NCI-H1436 (cell line): Measurements from ENCODE around the gene TOM1.
A peak's percentile ranks its signal among the peaks of the same experiment; 100 is the strongest.
"Not testable (repeated sequence)": the region's sequence is repeated elsewhere in the genome, so short reads cannot be mapped to it uniquely, and the experiment has no call there.

Experiments
- DNase-seq: peaks from one replicate; lab custom pipeline; 2025; lab: John Stamatoyannopoulos, UW

Gene TOM1

DNA sequence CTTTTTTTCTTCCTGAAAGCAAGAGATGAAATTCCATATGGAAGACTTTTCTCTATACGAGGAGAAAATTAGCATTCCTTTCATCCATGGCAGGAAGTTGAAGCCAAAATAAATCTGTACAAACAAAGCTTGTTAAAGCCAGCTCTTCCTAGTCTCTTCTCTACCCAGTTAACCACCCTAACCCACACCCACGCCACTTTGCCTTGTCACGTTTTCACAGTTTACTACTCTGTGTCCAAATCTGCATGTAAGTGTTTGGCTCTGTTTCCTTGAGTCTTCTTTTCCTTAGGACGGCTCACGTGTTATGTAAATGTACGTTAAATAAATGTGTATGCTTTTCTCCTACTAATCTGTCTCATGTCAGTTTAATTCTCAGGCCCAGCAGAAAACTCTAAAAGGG is 74.1 kb downstream of the TOM1 start:
- DNase-seq: no peak

DNA sequence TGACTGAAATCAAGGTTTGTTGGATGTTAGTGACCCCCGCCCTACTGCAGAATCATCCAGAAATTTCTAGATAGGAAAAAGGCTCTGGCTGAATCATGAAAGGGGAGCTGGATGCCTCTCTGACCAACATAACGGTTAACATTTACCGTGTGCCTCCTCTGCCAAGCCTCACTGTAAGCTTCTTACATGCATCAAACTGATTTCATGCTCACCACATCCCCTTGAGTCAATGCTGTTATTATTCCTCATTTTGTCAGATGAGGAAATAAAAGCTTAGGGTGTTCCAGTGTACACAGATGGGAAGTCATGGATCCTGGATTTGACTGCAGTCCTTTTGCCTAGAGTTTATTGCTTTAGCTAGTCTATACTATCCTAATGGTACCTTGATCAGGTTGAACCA is 75.3 kb downstream of the TOM1 start:
- no peak for DNase-seq

DNA sequence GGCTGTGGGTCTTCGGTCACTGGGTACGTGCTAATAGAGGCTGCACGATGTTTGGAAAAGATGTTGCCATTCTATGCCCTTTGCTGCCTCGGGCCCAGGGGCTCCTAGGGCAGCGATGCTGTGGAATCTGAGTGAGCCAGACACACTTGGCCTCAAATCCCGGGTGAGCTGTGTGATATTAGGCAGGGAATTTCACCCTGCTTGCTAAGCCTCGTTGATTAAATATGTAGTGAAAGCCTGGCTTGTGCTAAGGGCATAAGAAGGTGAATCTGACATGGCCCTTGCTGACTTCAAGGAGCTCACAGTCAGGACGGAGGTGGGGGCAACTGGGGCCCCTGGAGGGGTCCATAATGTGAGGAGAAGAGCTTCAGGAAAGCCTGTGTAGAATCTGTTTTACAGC is 75.8 kb downstream of the TOM1 start:
- no peak for DNase-seq

DNA sequence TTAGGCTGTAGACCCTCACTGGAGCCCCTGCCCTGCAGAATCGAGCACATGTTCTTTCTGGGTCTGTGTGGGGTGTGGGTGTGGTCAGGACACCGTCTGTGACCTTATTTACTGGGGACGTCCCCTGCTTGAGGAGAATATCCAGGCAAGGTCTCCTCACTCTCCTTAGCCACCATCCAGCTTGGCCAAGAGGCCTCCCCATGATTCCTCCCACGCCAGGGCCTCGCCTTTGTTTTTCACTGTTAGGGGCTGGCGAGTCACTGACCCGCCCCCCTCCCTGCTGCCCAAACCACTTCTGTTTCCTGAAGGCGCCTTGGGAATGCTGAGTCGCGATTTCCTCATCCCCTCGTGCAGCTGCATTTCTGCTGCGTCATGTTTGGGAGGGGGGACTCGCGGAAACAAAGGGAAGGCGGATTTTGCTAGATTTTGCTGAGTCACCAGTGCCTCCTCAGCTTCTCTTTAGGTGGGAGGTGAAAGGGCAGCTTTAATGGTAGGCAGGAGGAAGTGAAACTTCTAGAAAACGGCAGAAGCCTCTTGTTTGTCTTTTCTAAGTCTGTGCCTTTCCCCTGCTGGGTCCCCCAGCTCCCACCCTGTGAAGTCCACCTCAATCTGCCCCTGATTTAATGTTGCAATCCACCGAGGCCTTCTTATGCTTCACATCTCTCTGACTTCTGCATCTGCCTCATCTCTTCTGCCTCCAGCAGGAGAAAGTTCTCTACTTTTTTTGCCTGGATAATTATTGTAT is 77.2 kb downstream of the TOM1 start:
- DNase-seq: peak; percentile 93

DNA sequence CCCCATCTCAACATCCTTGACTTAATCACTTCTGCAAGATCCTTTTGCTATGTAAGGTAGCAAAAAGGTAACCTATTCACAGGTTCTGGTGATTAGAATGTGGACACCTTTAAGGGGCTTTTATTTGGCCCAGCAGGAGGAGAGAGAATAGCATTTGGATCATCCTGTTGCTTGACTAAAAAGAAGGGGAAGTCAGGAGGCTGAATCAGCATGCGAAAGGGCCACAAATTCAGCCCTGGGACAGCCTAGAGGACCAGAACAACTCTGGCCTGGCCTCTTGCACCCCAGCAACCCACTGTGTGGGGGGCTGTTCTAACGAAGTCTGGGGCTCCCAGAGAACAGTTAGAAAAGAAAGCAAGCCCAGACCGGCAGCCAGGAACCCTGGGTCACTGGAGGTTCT is 78.0 kb downstream of the TOM1 start:
- no peak for DNase-seq

DNA sequence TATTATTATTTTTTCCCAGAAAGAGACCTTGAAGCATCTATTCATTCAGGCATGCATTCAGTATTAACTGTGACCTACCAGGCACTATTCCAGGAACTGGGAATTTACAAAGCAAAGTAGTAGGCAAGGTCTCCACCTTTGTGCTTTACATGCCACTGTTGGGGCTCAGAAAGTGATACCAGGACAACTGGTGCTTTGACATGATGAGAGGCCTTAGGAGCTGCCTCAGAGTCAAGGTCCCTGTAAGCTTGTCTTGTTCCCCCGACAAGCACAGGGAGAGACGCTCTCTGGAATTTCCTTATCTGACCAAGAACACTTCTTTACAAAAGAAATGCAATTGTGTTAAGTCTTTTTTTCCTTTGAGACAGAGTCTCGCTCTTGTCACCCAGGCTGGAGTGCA is 78.9 kb downstream of the TOM1 start:
- DNase-seq: no peak

DNA sequence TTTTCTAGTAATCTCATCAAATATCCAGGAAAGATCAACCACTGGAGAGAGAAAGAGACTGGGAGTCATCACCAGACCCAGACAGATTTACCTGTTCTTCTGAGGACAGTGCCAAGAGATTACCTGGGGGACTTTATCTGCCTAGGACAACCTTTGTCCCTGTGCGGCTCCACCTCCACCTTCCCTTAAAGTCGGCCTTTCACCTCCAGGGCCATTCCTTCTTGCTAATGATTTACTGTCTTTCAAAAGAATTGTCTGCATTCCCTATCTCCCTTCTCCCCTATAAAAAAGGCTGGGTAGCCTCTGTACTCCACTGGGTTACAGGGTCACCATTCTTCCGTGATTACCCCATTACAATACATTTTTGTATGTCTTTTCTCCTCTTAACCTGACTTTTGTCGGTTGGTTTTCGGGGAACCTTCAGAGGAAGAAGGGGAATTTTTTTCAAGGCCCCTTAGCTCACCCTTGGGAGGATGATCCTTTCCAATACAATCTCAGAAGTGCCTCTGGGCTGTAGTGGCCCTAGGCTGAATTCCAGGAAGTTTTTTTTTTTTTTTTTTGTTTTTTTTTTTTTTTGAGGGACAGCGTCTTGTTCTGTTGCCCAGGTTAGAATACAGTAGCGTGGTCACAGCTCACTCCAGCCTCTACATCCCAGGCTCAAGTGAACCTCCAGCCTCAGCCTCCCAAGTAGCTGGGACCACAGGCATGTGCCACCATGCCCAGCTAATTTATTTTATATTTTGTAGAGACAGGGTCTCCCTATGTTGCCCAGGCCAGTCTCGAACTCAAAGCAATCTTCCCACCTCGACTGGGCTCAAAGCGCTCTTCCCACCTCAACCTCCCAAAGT is 79.7 kb downstream of the TOM1 start:
- no peak for DNase-seq

DNA sequence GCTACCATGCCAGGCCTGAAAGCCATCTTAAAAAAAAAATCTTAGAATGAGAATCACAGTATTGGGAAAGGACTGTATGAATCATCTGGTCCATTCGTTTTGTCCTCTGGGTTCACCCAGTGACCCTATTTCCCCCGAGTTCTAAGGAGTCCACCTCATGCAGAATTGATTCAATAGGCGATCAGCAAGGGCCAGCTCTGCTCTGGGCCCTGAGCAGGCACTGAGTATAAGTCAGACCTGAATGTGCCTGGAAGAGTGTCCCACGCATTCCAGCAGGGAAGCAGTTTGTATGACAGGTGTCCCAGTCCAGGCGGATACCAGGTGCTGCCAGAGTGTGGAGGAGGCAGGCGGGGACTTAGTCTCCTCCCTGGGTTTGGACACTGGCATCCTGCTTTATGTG is 80.3 kb downstream of the TOM1 start:
- DNase-seq: no peak

DNA sequence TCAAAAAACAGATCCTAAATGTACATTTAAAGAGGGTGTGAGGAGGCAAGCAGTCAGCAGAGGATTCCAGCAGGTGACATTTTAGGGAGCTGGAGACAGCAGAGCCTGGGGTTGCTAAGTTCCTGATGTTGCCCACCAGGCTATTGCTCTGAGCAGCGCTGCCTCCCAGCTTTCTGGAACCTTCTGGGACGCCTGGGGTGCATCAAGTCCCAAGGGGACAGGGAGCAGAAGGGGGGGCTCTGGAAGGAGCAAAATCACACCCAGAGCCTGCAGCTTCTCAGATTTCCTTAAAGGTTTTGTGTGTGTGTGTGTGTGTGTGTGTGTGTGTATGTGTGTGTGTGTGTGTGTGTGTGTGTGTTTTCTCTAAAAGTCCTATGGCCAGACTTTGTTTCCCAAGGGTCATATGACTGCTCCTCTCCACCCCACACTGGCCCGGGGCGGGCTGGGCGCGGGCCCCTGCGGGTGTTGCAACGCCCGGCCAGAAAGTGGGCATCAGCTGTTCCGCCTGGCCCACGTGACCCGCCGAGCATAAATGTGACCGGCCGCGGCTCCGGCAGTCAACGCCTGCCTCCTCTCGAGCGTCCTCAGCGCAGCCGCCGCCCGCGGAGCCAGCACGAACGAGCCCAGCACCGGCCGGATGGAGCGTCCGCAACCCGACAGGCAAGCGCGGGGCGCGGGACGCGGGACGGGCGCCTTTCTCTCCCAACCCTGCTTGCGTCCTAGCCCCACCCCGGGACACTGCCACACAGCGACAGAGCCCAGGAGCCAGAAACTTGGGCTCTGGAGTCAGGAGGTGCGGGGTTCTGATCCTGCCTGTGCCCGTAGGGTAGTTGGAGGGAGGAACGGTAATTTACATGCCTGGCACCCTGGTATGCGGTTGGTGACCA is 81.1 kb downstream of the TOM1 start, which contains the start of gene HMOX1:
TSS of gene HMOX1 (plus strand) at position 560 of the 887 bp plus-strand sequence. CDS start at position 638, 78 bp downstream.
- DNase-seq: peak; percentile 55

DNA sequence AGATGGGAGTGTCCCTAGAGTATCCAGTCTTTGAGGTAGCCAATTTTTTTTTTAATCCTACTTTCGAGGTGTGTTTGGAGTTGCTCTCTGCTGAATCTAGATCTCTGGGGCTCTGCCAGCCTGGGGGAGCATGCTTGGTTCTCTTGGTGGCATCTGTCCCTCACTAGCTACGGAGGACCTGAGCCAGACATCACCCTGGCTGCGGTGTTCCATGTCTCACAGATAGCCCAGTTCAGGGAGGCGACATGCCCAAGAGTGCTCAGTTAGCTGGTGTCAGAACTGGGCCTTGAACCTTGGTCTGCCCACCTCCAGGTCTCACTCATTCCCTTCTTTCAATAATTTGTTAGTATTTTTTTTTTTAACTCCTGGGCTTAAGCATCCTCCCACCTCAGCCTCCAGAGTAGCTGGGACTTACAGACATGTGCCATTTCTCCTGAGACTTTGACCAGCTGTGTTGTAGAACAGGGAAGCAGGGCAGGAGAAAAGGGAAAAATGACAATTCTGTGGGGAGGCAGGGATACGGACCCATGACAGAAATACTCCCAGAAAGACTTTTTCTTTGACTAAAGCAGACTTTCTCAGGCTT is 81.8 kb downstream of the TOM1 start:
- DNase-seq: no peak

DNA sequence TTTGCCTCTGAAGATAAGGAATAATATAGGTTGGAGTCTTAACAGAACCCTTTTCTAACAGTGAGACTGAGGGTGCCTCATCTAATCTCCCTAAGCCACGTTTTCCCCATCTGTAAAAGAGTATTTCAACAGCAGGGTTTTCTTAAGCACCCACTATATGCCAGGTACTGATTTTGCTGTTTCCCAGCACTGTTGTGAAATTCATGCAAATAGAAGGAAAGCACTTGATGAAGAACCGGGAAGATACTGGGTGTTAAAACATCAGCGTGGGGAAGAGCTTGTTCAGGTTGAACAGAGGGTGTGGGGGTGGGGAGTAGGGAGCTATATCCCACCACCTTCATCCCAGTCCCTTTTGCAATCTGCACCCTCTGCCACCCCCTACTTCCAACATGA is 84.0 kb downstream of the TOM1 start:
- no peak for DNase-seq

DNA sequence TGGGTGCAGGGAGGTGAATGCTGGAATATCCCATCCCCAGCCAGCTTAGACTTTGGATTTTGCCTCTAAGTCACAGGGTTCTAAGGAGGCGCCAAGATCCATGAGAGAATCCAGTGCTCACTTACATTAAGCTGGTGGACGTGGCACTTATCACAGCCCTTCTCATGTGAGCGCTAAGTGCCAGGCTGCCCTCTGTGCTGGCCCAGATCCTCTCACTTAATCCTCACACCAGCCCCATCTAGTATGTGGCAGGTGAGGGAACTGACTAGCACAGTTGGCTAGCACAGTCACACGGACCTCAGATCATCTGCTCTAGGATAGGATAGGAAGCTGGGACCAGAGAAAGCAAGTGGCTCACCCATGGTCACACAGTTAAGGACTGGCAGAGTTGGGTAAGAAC is 84.8 kb downstream of the TOM1 start:
- DNase-seq: no peak

DNA sequence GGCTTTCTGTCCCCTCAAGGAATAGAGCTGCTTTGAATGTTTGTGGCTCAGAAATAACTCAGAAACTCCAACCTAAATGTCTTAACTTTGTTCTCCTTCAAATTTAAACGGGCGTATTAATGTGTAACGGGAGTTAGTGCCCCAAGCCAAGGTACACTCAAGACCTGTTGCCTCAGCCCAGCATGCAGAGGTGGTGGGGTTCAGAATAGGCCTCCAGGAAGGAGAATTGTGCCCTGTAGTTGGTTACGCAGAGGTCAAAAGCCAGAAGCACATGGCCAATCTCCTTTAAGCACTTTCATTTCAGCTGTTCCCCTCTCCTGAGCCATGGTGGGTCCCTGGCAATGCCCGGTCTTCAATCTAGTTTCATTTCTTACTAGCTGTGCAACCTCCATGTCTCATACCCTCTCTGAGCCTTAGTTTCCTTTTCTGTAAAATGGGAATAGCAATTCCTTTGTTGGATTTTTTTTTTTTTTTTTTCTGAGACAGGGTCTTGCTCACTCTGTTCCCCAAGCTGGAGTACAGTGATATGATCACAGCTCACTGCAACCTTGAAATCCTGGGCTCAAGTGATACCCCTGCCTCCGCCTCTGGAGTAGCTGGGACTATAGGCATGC is 85.4 kb downstream of the TOM1 start:
- DNase-seq: no peak

DNA sequence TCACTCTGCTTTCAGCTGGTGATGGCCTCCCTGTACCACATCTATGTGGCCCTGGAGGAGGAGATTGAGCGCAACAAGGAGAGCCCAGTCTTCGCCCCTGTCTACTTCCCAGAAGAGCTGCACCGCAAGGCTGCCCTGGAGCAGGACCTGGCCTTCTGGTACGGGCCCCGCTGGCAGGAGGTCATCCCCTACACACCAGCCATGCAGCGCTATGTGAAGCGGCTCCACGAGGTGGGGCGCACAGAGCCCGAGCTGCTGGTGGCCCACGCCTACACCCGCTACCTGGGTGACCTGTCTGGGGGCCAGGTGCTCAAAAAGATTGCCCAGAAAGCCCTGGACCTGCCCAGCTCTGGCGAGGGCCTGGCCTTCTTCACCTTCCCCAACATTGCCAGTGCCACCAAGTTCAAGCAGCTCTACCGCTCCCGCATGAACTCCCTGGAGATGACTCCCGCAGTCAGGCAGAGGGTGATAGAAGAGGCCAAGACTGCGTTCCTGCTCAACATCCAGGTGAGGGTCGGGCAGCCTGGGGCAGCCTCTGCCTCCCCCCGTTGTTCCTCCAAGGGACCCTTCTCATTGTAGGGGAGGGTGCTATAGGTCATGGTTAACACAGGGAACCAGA is 87.1 kb downstream of the TOM1 start:
- no peak for DNase-seq

DNA sequence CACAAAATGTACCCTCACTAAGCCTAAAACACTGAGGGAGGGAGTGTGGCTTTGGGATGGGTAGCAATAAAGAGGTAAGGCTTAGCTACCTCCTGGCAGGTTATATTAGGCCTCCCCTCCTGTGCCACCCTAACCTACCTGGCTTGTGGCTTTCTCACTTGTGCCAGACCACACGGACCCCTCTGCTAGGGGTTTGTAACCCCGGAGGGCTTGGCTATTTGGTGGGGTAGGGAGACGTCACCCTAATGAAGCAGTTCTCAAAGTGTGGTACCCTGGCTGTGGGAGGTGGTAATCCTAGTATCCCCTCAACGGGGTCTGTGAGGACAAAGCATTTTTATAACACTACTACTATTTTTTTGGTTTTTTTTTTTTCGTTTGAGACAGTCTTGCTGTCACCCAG is 91.2 kb downstream of the TOM1 start:
- DNase-seq: no peak

DNA sequence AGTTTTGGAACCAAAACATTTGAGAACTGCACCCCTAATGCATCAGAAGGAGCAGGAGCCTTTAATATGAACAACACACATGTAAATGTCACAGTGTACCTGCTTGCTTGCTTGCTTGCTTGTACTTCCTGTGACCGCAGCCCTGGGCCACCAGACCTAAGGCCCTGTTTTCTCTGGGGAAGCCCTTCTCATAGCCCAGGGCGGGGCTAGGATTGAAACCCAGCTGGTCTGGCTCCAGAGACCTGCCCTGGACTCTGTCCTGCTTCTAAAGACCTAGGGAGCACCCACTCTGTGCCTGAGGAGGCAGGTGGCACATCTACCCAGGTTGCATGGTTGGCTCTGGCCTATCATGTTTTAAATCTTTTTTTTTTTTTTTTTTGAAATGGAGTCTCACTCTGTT is 92.7 kb downstream of the TOM1 start:
- DNase-seq: no peak

DNA sequence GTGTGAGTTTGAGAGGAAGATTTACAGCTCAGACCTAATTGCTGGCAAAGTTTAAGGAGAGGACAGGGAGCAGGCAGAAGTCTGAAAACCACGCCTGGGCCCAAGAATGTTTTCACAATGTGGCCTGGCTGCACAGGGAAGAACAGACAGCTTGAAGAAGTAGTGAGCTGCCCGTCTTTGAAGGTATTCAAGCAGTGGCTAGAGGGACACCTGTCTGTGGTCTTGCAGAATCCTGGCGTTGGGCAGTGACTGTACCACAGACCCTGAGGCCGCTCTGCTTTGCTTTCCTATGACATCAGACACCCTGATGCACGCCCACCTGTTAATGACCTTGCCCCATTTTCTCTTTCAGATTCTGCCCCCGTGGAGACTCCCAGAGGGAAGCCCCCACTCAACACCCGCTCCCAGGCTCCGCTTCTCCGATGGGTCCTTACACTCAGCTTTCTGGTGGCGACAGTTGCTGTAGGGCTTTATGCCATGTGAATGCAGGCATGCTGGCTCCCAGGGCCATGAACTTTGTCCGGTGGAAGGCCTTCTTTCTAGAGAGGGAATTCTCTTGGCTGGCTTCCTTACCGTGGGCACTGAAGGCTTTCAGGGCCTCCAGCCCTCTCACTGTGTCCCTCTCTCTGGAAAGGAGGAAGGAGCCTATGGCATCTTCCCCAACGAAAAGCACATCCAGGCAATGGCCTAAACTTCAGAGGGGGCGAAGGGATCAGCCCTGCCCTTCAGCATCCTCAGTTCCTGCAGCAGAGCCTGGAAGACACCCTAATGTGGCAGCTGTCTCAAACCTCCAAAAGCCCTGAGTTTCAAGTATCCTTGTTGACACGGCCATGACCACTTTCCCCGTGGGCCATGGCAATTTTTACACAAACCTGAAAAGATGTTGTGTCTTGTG is 93.7 kb downstream of the TOM1 start:
- DNase-seq: no peak

DNA sequence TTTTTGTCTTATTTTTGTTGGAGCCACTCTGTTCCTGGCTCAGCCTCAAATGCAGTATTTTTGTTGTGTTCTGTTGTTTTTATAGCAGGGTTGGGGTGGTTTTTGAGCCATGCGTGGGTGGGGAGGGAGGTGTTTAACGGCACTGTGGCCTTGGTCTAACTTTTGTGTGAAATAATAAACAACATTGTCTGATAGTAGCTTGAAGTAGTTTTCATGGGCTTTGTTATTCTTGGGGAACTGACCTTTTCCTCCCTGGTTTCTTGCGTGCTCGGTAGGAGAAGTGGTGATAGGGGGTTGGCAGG is 94.3 kb downstream of the TOM1 start:
- no peak for DNase-seq

DNA sequence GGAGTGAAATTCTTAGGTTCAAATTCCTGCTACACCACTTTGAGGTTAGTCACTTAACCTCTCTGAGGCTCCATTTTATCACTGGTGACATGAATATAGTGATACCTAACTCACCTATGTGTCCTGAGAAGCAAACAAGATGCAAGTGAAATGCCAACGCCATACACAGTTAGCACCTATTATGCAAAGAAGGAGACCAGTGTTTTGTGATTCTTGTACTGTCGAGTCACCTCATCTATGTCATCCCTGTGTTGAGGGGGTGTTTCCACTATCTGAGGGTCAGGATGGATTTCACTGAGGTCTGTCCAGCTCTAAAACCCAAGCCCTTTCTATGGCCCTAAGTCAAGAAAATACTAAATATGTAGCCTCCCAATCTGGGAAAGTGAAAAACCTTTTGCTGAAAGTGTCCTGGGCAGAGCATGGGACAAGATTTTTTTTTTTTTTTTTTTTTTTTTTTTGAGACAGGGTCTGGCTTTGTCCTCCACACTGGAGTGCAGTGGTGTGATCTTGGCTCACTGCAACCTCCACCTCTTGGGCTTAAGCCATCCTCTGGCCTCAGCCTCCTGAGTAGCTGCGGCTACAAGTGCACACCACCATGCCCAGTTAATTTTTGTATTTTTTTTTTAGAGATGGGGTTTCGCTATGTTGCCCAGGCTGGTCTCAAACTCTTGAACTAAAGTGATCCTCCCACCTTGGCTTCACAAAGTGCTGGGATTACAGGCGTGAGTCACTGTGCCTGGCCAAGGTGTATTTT is 95.3 kb downstream of the TOM1 start:
- DNase-seq: no peak

DNA sequence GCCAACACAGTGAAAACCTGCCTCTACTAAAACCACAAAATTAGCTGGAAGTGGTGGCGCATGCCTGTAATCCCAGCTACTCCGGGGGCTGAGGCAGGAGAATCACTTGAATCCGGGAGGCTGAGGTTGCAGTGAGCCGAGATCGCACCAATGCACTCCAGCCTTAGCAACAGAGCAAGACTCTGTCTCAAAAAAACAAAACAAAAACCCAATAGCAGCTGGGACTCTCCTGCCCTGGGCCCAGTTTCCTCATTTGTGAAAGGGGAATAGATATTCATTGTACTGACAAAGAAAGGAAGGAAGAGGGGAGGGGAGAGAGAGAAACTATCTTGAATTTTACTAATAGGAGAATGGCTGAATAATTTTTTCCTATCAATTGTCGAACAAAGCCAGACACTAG is 96.9 kb downstream of the TOM1 start:
- DNase-seq: not testable (repeated sequence)
